Aorta (tissue), 5 donors: ENCODE measurements around the gene PBOV1. TPM values are rescaled to one million over a fixed set of nuclear protein-coding genes. Genes with fewer than 3 reads are reported as not detected.

ENCODE experiments used
- ATAC-seq: fragments of 200-7000 bp; cut with Tn5 transposase; one replicate; pipeline ENCODE4 v1.9.1; 2022; ENCODE audit warnings: moderate library complexity; ENCODE audit not compliant: low FRiP score
- DNase-seq, 2 donors: peaks; one replicate each; pipeline ENCODE4 v3.0.0-alpha.2; 2020
- H3K27ac ChIP-seq, 2 donors: one replicate each; pipeline ENCODE4 v1.5.1; 2013; ENCODE audit warnings: low read length in 2 of 2, mild to moderate bottlenecking in 2 of 2, moderate library complexity in 2 of 2, control low read depth in 1 of 2, inconsistent platforms in 1 of 2, low read depth in 1 of 2
- H3K27me3 ChIP-seq, 2 donors: one replicate each; pipeline ENCODE4 v1.6.1; 2013; ENCODE audit warnings: control low read depth in 1 of 2, low read length in 1 of 2, mild to moderate bottlenecking in 1 of 2, moderate library complexity in 1 of 2; ENCODE audit not compliant: insufficient read depth in 2 of 2, control insufficient read depth in 1 of 2
- H3K36me3 ChIP-seq, 2 donors: one replicate each; pipeline ENCODE4 v1.6.1; 2013; ENCODE audit warnings: control low read depth in 1 of 2, low read length in 1 of 2, mild to moderate bottlenecking in 1 of 2; ENCODE audit not compliant: insufficient read depth in 2 of 2, control insufficient read depth in 1 of 2
- H3K4me1 ChIP-seq, 2 donors: one replicate each; pipeline ENCODE4 v1.6.1; 2013; ENCODE audit warnings: low read length in 2 of 2, control low read depth in 1 of 2, mild to moderate bottlenecking in 1 of 2, moderate library complexity in 1 of 2; ENCODE audit not compliant: insufficient read depth in 2 of 2, control insufficient read depth in 1 of 2
- H3K4me3 ChIP-seq, 2 donors: one replicate each; pipeline ENCODE4 v1.5.1; 2013; ENCODE audit warnings: low read length in 2 of 2, control low read depth in 1 of 2, mild to moderate bottlenecking in 1 of 2
- H3K9me3 ChIP-seq: one replicate; pipeline ENCODE4 v1.6.1; 2013; ENCODE audit warnings: mild to moderate bottlenecking, low read length; ENCODE audit not compliant: control insufficient read depth
- WGBS, 2 donors: extraction: QIAGEN DNeasy Blood & Tissue Kit; methylation state at CpG; one replicate each; pipeline ENCODE4 v1.1.7; 2013; 5-methylcytosine and 5-hydroxymethylcytosine counted together
- intact Hi-C, 2 donors: fragments of 100-400 bp; cut with DNase I; formaldehyde crosslinking; loops; one replicate each; pipeline versions ENCODE4 v1.14.2 to v1.15.0; 2022
- polyA plus RNA-seq, 2 donors: library from polyadenylated mRNA; stranded (reverse); fragments of 200-250 nt; gene quantifications; one replicate each; pipeline ENCODE4 v1.2.3, GENCODE V29; 2013
- total RNA-seq, 2 donors: library from RNA; stranded (reverse); fragmentation: NEBNext Ultra II Directional; extraction: Animal tissue kit (Norgen Biotek cat#: 25700); gene quantifications; one replicate each; pipeline ENCODE4 v1.2.1, GENCODE V29; 2021
- donor health status: healthy with polysubstance abuse.
- donor health status: Bipolar disorder and iron deficiency.
- donor health status: DM: no; HTN: no; CAD: no.
- donor health status: DM: no; HTN: no; CAD: no.
- donor health status: DM: yes; HTN: yes; CAD: no.

PBOV1 gene
- total and polyA plus RNA-seq, 4 donors: not detected

- 96 to 97% methylated on average over 11 of the region's 11 CpGs for WGBS, 2 donors
- no peak overlapping the region for H3K27ac ChIP-seq
- intact Hi-C loops: no loop called here
- no peaks in the 10 kb centered on the region for H3K9me3 ChIP-seq
- no peak overlapping the region for H3K4me3 ChIP-seq
- no peaks in the 10 kb centered on the region for H3K36me3 ChIP-seq
- DNase-seq (no peak), ATAC-seq (no peak)
- H3K4me1 ChIP-seq: peaks cover 0 to 6% of the 10 kb centered on the region in 2 donors
- no peaks in the 10 kb centered on the region for H3K27me3 ChIP-seq
These were observed 35.4 kb upstream of the PBOV1 start for GRCh38 chr6:138253731-138254130.

GRCh38 chr6:138250513-138251247 is 32.4 kb upstream of the PBOV1 start:
- peak; percentile 75 for ATAC-seq
- Histone ChIP-seq H3K4me3 (peak overlapping the region in 1 of 2 donors; percentile 43), H3K4me1 (peaks cover 0 to 6% of the 10 kb centered on the region in 2 donors), H3K36me3 (no peaks in the 10 kb centered on the region), H3K27ac (peak overlapping the region in 1 of 2 donors; percentile 74), H3K9me3 (no peaks in the 10 kb centered on the region), H3K27me3 (no peaks in the 10 kb centered on the region)
- 12 to 16% methylated on average over 16 of the region's 16 CpGs for whole genome bisulfite sequencing, 2 donors
- DNase-seq: peak; percentile 71 to 76
- intact Hi-C loops: no loop called here

- H3K27ac ChIP-seq: no peak overlapping the region
- peaks cover 0 to 6% of the 10 kb centered on the region in 2 donors for H3K4me1 ChIP-seq
- 60 to 72% methylated on average over 4 of the region's 4 CpGs for WGBS, 2 donors
- DNase-seq: no peak
- no peaks in the 10 kb centered on the region for H3K9me3 ChIP-seq
- intact Hi-C loops: no loop called here
- no peaks in the 10 kb centered on the region for H3K36me3 ChIP-seq
- H3K4me3 ChIP-seq: no peak overlapping the region
- no peak for ATAC-seq
- H3K27me3 ChIP-seq: no peaks in the 10 kb centered on the region
These were observed 31.8 kb upstream of the PBOV1 start for GRCh38 chr6:138250053-138250452.

GRCh38 chr6:138248878-138249277 is 30.6 kb upstream of the PBOV1 start:
- peaks cover 0 to 6% of the 10 kb centered on the region in 2 donors for H3K4me1 ChIP-seq
- H3K36me3 ChIP-seq: no peaks in the 10 kb centered on the region
- intact Hi-C loops: no loop called here
- WGBS, 2 donors: 69 to 81% methylated on average over 1 of the region's 1 CpG
- no peak overlapping the region for H3K27ac ChIP-seq
- H3K9me3 ChIP-seq: no peaks in the 10 kb centered on the region
- DNase-seq (no peak), ATAC-seq (no peak)
- no peaks in the 10 kb centered on the region for H3K27me3 ChIP-seq
- no peak overlapping the region for H3K4me3 ChIP-seq

GRCh38 chr6:138248011-138248410 is 29.7 kb upstream of the PBOV1 start:
- H3K4me3 ChIP-seq: no peak overlapping the region
- H3K36me3 ChIP-seq: no peaks in the 10 kb centered on the region
- no peaks in the 10 kb centered on the region for H3K27me3 ChIP-seq
- peaks cover 0 to 6% of the 10 kb centered on the region in 2 donors for H3K4me1 ChIP-seq
- intact Hi-C loops: no loop called here
- 91 to 95% methylated on average over 7 of the region's 7 CpGs for WGBS, 2 donors
- no peaks in the 10 kb centered on the region for H3K9me3 ChIP-seq
- ATAC-seq: no peak
- H3K27ac ChIP-seq: no peak overlapping the region
- DNase-seq: no peak

GRCh38 chr6:138246650-138247440 is 28.6 kb upstream of the PBOV1 start:
- WGBS, 2 donors: 96 to 97% methylated on average over 3 of the region's 3 CpGs
- ATAC-seq (no peak), DNase-seq (no peak)
- no peaks in the 10 kb centered on the region for H3K27me3 ChIP-seq
- H3K4me3 ChIP-seq: no peak overlapping the region
- peaks cover 0 to 6% of the 10 kb centered on the region in 2 donors for H3K4me1 ChIP-seq
- H3K36me3 ChIP-seq: no peaks in the 10 kb centered on the region
- intact Hi-C loops: no loop called here
- H3K27ac ChIP-seq: no peak overlapping the region
- H3K9me3 ChIP-seq: no peaks in the 10 kb centered on the region

- Histone ChIP-seq H3K4me1 (peaks cover 0 to 6% of the 10 kb centered on the region in 2 donors), H3K36me3 (no peaks in the 10 kb centered on the region), H3K27ac (no peak overlapping the region), H3K4me3 (no peak overlapping the region), H3K27me3 (no peaks in the 10 kb centered on the region), H3K9me3 (no peaks in the 10 kb centered on the region)
- DNase-seq (no peak), ATAC-seq (no peak)
- 45 to 48% methylated on average over 3 of the region's 3 CpGs for WGBS, 2 donors
- intact Hi-C loops: no loop called here
These were observed 27.5 kb upstream of the PBOV1 start for GRCh38 chr6:138245751-138246150.

- DNase-seq (no peak), ATAC-seq (no peak)
- Histone ChIP-seq H3K4me3 (no peak overlapping the region), H3K4me1 (no peaks in the 10 kb centered on the region), H3K27ac (no peak overlapping the region), H3K36me3 (no peaks in the 10 kb centered on the region), H3K27me3 (no peaks in the 10 kb centered on the region), H3K9me3 (no peaks in the 10 kb centered on the region)
- intact Hi-C loops: no loop called here
- WGBS, 2 donors: 91 to 97% methylated on average over 4 of the region's 4 CpGs
These were observed 24.8 kb upstream of the PBOV1 start for GRCh38 chr6:138242987-138243592.
